ENCODE results near the gene MINAR1.

Gene MINAR1

DNA sequence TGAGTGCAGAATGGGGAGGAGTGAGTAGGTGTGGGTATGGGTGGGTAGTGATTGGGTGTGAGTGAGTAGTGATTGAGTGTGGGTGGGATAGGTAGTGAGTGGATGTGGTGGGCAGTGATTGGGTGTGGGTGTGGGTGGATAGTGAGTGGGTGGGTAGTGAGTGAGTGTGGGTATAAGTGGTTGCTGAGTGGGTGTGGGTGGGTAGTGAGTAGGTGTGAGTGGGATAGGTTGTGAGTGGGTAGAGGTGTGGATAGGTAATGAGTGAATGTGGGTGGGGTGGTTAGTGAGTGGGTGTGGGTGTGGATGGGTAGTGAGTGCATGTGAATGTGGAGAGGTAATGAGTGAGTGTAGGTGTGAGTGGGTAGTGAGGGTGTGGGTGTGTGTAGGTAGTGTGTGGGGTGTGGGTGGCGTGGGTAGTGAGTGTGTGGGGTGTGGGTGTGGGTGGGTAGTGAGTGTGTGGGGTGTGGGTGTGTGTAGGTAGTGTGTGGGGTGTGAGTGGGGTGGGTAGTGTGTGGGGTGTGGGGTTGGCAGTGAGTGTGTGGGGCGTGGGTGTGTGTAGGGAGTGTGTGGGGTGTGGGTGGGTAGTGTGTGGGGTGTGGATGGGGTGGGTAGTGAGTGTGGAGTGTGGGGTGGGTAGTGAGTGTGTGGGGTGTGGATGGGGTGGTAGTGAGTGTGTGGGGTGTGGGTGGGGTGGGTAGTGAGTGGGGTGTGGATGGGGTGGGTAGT lies 5.3 kb downstream of the MINAR1 start:
- H3K4me1 Mint-ChIP-seq: no peaks in the 10 kb centered on the region
- H3K4me3 Mint-ChIP-seq: no peak overlapping the region
- DNase-seq (ENCODE audit: low spot score in 2 of 2) (no peak), ATAC-seq (replicated peaks; ENCODE audit: extremely low read depth, poor library complexity, severe bottlenecking) (no peak)
- no peaks in the 10 kb centered on the region for H3K36me3 Mint-ChIP-seq (ENCODE audit: insufficient read depth)
- no peak overlapping the region for H3K27ac Mint-ChIP-seq (ENCODE audit: low read depth)
- peaks cover 24% of the 10 kb centered on the region for H3K27me3 Mint-ChIP-seq
- H3K9me3 Mint-ChIP-seq: no peaks in the 10 kb centered on the region

DNA sequence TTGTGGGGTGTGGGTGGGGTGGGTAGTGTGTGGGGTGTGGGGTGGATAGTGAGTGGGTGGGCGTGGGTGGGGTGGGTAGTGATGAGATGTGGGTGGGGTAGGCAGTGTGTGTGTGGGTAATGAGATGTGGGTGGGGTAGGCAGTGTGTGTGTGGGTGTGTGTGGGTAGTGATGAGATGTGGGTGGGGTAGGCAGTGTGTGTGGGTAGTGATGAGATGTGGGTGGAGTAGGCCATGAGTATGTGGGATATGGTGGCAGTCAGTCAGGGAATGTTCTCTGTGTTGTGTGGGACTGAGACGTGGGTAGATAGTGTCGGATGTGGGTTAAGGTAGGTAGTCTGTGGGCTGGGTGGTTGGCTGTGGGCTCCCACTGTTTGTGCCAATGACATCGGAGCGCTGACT lies 7.1 kb downstream of the MINAR1 start:
- Mint-ChIP-seq H3K27me3 (peaks cover 6% of the 10 kb centered on the region), H3K4me3 (no peak overlapping the region)

DNA sequence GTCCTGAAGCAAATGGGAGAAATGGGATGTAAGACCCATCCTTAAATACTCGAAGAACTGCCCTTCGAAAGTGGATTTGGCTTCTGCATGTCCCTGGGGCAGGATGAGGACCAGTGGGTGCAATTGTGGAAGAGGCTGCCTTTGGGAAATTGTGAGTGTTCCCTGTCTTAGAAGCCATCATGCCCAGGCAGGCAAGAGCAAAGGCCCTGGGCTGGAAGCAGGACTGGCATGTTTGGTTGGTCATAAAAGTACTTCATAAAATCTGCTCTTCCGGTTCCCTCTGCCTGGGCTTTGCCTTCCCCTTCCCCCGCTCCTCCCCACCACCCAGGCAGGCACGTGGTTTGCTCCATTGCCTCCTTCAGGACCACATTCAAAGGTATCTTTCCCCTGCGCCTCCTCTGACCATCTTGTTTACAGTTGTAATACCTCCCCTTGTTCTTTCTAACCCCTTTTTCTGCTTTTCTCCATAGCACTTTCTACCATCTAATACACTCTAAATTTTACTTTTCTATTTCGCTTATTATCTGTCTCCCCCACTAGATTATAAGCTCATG lies 8.3 kb downstream of the MINAR1 start:
- no peaks in the 10 kb centered on the region for H3K9me3 Mint-ChIP-seq
- DNase-seq (ENCODE audit: low spot score in 2 of 2) (no peak), ATAC-seq (replicated peaks; ENCODE audit: extremely low read depth, poor library complexity, severe bottlenecking) (no peak)
- no peaks in the 10 kb centered on the region for H3K4me1 Mint-ChIP-seq
- no peaks in the 10 kb centered on the region for H3K36me3 Mint-ChIP-seq (ENCODE audit: insufficient read depth)
- H3K27me3 Mint-ChIP-seq: no peaks in the 10 kb centered on the region
- H3K27ac Mint-ChIP-seq (ENCODE audit: low read depth): no peak overlapping the region
- H3K4me3 Mint-ChIP-seq: no peak overlapping the region

More for the DNA sequence above, 7.1 kb downstream of the MINAR1 start:
- H3K36me3 Mint-ChIP-seq (ENCODE audit: insufficient read depth): no peaks in the 10 kb centered on the region
- no peak overlapping the region for H3K27ac Mint-ChIP-seq (ENCODE audit: low read depth)
- no peak for ATAC-seq (replicated peaks; ENCODE audit: extremely low read depth, poor library complexity, severe bottlenecking)
- DNase-seq (ENCODE audit: low spot score in 2 of 2): peak in 1 of 2 donors; percentile 6
- H3K4me1 Mint-ChIP-seq: no peaks in the 10 kb centered on the region
- H3K9me3 Mint-ChIP-seq: no peaks in the 10 kb centered on the region

DNA sequence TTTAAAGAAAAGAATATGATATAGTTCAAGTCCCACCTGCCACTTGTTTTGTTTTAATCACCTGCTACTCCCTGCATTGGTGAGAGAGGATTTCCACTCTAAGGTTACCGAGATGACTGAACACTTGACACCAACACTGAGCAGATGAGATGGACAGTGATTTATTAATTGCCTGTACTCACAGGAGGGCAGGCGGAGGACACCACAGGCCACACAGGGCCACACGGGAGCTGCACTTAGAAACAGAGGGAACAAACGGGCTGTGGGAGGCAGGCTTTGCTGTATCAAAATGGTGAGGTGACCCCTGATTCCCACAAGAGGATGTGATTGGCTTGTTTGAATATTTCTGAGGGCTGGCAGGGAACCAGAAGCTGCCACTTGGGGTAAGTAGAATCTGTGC lies 10.8 kb downstream of the MINAR1 start:
- Mint-ChIP-seq H3K36me3 (ENCODE audit: insufficient read depth) (no peaks in the 10 kb centered on the region), H3K4me1 (no peaks in the 10 kb centered on the region)
- ATAC-seq (replicated peaks; ENCODE audit: extremely low read depth, poor library complexity, severe bottlenecking): no peak

DNA sequence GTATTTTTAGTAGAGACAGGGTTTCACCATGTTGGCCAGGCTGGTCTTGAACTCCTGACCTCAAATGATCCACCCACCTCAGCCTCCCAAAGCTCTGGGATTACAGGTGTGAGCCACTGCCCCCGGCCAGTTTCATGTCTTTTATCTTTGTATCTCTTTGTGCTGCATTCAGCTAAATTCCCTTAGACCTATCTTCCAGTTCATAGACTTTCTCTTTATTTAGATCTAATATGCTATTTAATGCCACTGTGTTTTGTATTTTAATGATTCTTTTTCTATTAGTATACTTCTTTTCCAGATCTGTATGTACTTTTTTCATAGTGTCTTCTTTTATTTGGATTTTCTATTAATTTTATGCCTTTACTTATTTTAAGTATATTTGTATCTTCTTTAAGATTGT lies 14.9 kb downstream of the MINAR1 start:
- H3K27ac Mint-ChIP-seq (ENCODE audit: low read depth): no peak overlapping the region
- DNase-seq (ENCODE audit: low spot score in 2 of 2) (no peak), ATAC-seq (replicated peaks; ENCODE audit: extremely low read depth, poor library complexity, severe bottlenecking) (no peak)
- H3K4me3 Mint-ChIP-seq: no peak overlapping the region
- H3K36me3 Mint-ChIP-seq (ENCODE audit: insufficient read depth): no peaks in the 10 kb centered on the region
- H3K27me3 Mint-ChIP-seq: peaks cover 10% of the 10 kb centered on the region
- H3K9me3 Mint-ChIP-seq: no peaks in the 10 kb centered on the region
- H3K4me1 Mint-ChIP-seq: no peaks in the 10 kb centered on the region

More for the DNA sequence above, 10.8 kb downstream of the MINAR1 start:
- no peak overlapping the region for H3K4me3 Mint-ChIP-seq
- H3K27me3 Mint-ChIP-seq: no peaks in the 10 kb centered on the region
- H3K27ac Mint-ChIP-seq (ENCODE audit: low read depth): no peak overlapping the region
- no peak for DNase-seq (ENCODE audit: low spot score in 2 of 2)
- no peaks in the 10 kb centered on the region for H3K9me3 Mint-ChIP-seq

DNA sequence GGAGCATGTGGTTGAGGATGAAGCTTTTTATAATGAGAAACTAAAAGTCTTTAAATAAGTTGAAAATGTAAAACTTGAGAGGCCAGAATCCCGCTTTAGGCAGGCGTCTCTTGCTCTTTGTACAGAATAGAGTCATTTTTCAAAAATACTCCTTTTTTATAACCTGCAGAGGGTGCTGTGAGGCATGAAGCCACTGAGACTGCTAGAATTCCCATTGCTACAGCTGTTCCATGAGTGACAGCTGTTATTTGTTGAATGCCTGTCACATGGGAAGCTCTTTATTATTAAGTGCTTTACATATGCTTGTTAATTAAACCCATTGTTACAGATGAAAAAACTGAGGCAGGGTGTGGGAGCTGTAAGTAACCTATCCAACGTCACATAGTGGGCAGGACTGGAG lies 18.5 kb downstream of the MINAR1 start:
- Mint-ChIP-seq H3K9me3 (no peaks in the 10 kb centered on the region), H3K4me1 (no peaks in the 10 kb centered on the region), H3K4me3 (no peak overlapping the region), H3K27me3 (peaks cover 10% of the 10 kb centered on the region), H3K36me3 (ENCODE audit: insufficient read depth) (no peaks in the 10 kb centered on the region), H3K27ac (ENCODE audit: low read depth) (no peak overlapping the region)
- DNase-seq (ENCODE audit: low spot score in 2 of 2) (no peak), ATAC-seq (replicated peaks; ENCODE audit: extremely low read depth, poor library complexity, severe bottlenecking) (no peak)

DNA sequence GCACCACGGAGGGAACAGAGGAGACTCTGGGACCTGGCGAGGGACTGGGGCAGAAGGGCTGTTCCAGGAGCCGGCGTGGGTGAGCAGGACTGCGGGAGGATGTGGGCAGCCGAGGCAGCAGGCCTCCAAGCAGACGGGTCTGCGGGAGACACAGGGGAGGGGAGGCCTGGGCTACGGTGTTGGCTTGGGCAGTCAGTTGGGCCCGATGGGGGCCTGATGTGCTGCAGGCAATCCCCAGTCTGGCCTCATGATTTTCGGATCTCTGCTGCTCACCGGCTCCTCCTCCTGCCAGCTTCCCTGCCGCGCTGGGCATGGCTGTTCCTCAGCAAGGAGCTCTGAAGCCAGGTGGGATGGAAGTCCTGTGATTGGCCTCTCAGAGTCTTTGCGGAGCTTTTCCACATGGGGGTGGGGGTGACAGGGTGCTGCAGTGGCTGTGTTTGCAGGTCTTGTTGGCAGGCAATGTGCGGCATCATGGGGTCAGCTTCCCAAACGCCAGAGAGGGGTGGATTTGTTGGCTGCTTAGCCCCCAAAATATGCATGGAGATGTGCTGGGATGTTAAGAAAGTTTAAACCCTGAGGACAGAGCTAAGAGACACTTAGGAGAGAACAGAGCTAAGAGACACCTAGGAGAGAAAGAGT lies 19.3 kb downstream of the MINAR1 start:
- H3K4me3 Mint-ChIP-seq: no peak overlapping the region
- H3K9me3 Mint-ChIP-seq: no peaks in the 10 kb centered on the region
- no peaks in the 10 kb centered on the region for H3K4me1 Mint-ChIP-seq
- peaks cover 10% of the 10 kb centered on the region for H3K27me3 Mint-ChIP-seq
- no peak overlapping the region for H3K27ac Mint-ChIP-seq (ENCODE audit: low read depth)
- no peak for DNase-seq (ENCODE audit: low spot score in 2 of 2)
- no peaks in the 10 kb centered on the region for H3K36me3 Mint-ChIP-seq (ENCODE audit: insufficient read depth)
- no peak for ATAC-seq (replicated peaks; ENCODE audit: extremely low read depth, poor library complexity, severe bottlenecking)

DNA sequence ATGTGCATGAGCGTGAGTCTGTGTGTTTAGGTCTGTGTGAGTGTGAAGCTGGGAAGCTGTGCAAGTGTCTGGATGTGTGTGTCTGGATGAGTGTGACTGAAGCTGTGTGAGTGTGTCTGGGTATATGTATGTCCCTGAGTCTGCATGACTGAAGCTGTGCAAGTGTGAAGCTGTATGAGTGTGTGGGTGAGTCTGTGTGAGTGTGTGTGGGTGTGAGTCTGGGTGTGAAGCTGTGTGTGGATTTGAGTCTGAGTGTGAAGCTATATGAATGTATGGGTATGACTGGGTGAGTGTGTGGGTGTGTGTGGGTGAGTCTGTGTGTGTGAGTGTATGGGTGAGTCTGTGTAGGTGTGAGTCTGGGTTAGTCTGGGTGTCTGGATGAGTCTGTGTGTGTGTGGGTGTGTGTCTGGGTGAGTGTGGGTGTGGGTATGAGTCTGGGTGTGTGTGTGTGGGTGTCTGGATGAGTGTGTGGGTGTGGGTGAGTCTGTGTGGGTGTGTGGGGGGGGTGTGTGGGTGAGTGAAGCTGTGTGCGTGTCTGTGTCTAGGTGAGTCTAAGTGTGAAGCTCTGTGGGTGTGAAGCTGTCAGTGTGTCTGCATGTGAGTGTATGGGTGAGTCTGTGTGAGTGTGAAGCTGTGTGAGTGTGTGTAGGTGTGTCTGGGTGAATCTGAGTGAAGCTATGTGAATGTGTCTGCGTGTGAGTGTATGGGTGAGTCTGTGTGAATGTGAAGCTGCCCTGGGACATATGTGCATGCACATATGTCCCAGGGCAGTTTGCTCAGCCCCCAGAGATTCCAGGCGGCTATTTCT lies 20.3 kb downstream of the MINAR1 start:
- no peak for ATAC-seq (replicated peaks; ENCODE audit: extremely low read depth, poor library complexity, severe bottlenecking)
- no peak for DNase-seq (ENCODE audit: low spot score in 2 of 2)
- Mint-ChIP-seq H3K4me3 (no peak overlapping the region), H3K27me3 (peaks cover 10% of the 10 kb centered on the region), H3K9me3 (no peaks in the 10 kb centered on the region), H3K4me1 (no peaks in the 10 kb centered on the region), H3K36me3 (ENCODE audit: insufficient read depth) (no peaks in the 10 kb centered on the region), H3K27ac (ENCODE audit: low read depth) (no peak overlapping the region)

DNA sequence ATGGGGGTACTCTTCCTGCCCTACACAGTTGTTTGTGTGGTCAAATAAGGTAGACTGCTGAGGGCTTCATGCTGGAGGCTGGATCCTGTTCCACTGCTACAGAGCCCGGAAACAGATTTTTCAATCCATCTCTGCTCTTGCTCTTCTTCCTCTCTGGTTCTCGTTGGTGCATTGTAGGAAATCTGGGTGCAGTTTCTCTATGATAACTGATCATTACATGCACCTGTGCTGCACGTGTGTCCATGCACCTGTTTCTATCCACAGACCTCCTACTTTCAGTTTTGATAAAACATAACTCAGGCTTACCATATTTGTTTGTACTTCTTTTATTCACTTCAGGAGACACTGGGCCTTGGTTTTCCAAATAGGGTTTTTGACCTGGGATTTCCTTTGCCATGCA lies 21.3 kb downstream of the MINAR1 start:
- H3K4me1 Mint-ChIP-seq: no peaks in the 10 kb centered on the region
- H3K27ac Mint-ChIP-seq (ENCODE audit: low read depth): no peak overlapping the region
- H3K4me3 Mint-ChIP-seq: no peak overlapping the region
- peaks cover 10% of the 10 kb centered on the region for H3K27me3 Mint-ChIP-seq
- no peaks in the 10 kb centered on the region for H3K9me3 Mint-ChIP-seq
- DNase-seq (ENCODE audit: low spot score in 2 of 2) (no peak), ATAC-seq (replicated peaks; ENCODE audit: extremely low read depth, poor library complexity, severe bottlenecking) (no peak)
- H3K36me3 Mint-ChIP-seq (ENCODE audit: insufficient read depth): no peaks in the 10 kb centered on the region

DNA sequence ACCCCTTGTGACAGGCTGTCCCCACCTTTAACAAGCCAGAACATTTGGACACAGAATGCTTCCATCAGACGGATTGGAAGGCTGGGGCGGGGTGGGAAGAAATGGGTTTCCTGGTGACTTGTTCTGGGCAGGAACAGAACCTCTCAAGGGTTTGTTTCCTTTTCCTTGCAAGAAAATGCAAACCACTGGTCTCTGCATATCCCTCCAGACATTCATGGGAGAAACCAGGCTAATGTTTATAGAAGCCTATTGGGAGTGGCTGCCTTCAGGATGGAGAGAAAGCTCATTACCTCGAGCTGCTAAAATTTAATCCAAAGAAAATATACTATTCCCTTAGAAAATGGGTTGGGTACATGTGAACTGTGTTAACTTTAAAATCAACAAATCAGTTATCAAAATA lies 21.9 kb downstream of the MINAR1 start:
- H3K27me3 Mint-ChIP-seq: peaks cover 10% of the 10 kb centered on the region
- no peaks in the 10 kb centered on the region for H3K36me3 Mint-ChIP-seq (ENCODE audit: insufficient read depth)
- ATAC-seq (replicated peaks; ENCODE audit: extremely low read depth, poor library complexity, severe bottlenecking): no peak
- no peaks in the 10 kb centered on the region for H3K9me3 Mint-ChIP-seq
- H3K27ac Mint-ChIP-seq (ENCODE audit: low read depth): no peak overlapping the region
- no peak overlapping the region for H3K4me3 Mint-ChIP-seq
- H3K4me1 Mint-ChIP-seq: no peaks in the 10 kb centered on the region
- DNase-seq (ENCODE audit: low spot score in 2 of 2): no peak

DNA sequence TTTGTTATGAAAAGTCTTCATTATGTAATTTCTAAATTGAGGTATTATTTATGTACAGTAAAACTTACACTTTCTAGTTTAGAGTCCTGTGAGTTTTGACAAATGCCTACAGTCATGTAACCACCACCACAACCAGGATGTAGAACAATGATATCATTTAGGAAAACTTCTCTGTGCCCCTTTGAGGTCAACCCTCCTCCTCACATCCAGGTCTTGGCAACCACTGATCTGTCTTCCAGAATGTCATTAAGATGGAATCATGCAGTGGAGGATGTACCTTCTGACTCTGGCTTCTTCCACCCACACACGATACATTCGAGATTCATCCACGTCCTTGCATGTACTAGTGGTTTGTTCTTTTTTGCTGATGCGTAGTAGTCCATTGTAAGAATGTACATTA lies 23.2 kb downstream of the MINAR1 start:
- no peak for ATAC-seq (replicated peaks; ENCODE audit: extremely low read depth, poor library complexity, severe bottlenecking)
- Mint-ChIP-seq H3K36me3 (ENCODE audit: insufficient read depth) (no peaks in the 10 kb centered on the region), H3K4me3 (no peak overlapping the region), H3K9me3 (no peaks in the 10 kb centered on the region), H3K27me3 (no peaks in the 10 kb centered on the region), H3K4me1 (no peaks in the 10 kb centered on the region), H3K27ac (ENCODE audit: low read depth) (no peak overlapping the region)
- no peak for DNase-seq (ENCODE audit: low spot score in 2 of 2)

DNA sequence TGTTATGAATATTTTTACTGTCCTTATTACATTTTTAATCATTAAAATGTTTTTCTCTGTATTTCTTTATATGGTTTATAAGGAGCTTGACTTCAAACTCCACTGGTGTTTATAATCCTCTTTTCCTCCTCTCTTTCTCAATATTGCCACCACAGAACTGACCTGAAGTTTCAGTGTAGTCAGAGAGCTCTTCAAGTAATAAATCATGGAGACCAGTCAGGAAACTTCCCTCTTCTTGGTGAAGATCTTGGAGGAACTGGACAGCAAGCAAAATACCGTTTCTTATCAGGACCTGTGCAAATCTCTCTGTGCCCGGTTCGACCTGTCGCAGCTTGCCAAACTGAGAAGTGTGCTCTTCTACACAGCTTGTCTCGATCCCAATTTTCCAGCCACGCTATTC lies 23.8 kb downstream of the MINAR1 start:
- Mint-ChIP-seq H3K4me3 (no peak overlapping the region), H3K4me1 (no peaks in the 10 kb centered on the region), H3K27ac (ENCODE audit: low read depth) (no peak overlapping the region), H3K27me3 (no peaks in the 10 kb centered on the region), H3K36me3 (ENCODE audit: insufficient read depth) (no peaks in the 10 kb centered on the region), H3K9me3 (no peaks in the 10 kb centered on the region)
- ATAC-seq (replicated peaks; ENCODE audit: extremely low read depth, poor library complexity, severe bottlenecking) (no peak), DNase-seq (ENCODE audit: low spot score in 2 of 2) (no peak)
